HS-5 (cell line): ENCODE data around the gene ABLIM2.

Source experiments
- DNase-seq: peaks from one replicate; pipeline ENCODE4 v3.0.0-alpha.2; 2012; ENCODE audit warnings: low read depth

The ABLIM2 gene

DNA sequence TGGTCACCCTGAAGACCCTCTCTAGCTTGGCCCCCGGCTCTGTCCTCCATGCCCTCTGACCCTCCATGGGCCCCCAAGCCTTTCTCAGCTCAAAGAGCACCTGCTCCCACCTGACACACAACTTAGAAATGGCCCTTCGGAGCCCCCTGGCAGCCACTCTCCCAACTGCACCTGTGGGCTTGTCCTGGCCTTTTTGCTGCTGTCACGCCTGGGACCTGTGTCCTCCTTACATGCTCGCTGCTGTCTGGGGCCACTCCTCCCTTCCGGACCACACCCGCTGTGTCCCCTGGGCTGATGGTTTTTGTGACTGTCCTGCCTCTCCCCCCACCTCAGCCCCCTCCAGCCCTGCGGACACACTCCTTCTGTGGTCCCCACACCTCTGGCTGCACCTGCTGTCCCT lies 112.7 kb downstream of the ABLIM2 start:
- DNase-seq: no peak

DNA sequence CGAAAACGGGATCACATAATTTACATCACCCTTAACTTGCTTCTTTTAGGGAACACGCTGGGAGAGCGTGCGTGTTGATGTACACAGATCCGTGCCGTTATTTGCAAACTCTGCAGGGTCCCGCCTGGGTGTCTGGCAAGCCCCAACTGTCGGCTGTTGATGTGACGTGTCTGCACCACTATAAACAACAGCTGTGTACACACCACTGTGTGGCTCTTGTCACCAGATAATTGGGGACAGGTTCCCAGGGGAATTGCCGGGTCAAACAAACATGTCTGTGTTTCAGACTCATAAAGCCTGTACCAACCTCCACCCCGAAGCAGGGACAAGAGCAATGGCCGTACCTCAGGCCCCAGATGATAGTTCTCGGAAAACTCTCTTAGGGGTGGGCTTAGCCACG lies 113.9 kb downstream of the ABLIM2 start:
- no peak for DNase-seq

DNA sequence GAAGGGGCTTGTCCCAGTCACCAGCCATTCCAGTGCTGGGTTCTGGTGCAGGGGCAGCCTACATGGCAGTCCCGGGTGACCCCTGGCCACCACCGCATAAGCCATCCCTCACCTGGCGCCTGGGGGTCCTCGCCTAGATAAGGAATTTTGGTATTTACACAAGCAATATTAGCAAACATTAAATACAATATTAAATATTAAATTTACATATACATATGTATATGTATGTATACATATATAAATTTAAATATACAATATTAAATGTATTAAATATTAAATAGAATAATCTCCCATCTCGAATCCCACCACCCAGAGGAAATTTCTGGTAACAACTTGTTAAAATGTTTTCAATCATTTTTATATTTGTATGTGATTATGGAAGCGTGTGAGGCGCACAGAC lies 114.4 kb downstream of the ABLIM2 start:
- DNase-seq: no peak

- no peak for DNase-seq
Observed at GRCh38 chr4:8043596-8043995, 115.0 kb downstream of the ABLIM2 start.

DNA sequence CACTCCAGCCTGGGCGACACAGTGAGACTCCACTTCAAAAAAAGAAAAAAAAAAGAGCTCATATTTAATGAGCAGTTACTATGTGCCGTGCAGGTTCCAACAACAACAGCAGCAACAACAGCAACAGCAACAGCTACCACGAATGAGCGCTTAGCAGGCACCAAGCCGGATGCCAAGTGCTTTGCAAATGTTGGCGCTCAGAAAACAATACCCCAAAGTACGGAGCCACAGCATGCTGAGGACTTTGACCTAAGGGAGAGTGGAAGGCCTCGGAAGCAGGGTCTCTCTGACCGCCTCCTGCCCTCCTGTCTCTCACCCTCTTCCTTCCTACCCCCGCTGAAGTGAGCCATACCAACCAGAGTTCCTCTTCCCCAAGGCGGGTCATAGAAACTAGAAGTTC lies 116.7 kb downstream of the ABLIM2 start:
- DNase-seq: no peak

- DNase-seq: no peak
Observed at GRCh38 chr4:8041172-8041571, 117.4 kb downstream of the ABLIM2 start.

- DNase-seq: no peak
Observed at GRCh38 chr4:8040607-8041006, 118.0 kb downstream of the ABLIM2 start.

DNA sequence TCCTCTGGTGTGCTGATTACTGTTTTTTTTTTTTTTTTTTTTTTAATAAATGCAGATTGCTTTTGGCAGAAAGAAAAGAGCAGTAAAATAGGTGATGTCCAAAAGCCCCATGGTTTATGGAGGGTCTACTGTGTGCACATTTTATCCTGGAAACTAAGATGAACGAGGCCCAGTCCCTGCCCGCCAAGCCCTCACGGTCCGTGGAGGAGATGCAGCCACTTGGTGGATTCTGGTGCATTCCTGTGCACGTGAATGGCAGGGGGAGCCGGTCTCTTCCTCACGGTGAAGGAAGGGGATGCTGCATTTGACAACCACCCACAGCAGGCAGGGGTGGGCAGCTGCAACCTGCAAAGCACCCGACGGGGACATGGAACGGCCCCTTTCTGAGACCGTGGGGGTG lies 118.8 kb downstream of the ABLIM2 start:
- DNase-seq: no peak

DNA sequence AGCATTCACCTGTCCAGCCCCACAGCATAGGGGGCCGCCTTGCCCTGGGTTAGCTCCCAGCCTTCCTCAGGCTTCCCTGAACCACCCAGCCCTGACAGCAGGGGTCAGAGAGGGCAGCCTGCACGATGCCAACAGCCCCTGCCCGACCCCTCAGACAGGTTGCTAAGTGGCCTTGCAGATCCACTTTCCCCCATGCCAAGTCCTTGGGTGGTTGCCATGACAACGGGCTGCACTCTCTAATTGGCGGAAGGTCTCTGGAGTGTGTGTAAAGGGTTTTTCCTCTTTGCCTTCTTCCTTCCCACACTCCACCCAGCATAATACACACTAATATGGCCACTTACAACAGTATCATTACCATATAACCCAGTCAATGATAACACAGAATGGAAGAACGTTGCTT lies 119.3 kb downstream of the ABLIM2 start:
- no peak for DNase-seq

DNA sequence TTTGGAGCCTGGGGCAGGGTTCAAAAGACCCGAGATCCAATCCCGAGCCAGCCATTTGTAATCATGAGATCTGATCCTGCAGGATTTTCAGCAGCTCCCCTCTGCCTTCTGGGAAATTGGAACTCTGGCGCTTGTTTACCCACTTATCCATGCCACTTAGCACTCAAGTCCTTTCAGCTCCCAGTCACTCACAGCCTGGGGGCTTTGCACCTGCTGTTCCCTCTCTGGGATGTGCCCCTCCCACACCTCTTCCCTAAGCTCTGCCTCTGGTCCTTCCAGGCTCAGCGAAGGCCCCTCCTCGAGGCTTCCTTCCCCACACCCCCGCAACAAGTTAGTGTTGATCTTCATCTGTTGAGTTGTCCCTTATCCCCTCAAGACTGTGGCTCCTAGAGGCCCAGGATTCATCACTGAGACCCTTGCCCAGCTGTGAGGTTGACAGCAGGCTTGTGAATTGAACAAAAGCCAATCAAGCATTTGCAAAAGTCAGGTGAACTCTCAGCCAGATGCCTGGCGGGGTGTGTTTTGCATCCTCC lies 119.8 kb downstream of the ABLIM2 start:
- no peak for DNase-seq

DNA sequence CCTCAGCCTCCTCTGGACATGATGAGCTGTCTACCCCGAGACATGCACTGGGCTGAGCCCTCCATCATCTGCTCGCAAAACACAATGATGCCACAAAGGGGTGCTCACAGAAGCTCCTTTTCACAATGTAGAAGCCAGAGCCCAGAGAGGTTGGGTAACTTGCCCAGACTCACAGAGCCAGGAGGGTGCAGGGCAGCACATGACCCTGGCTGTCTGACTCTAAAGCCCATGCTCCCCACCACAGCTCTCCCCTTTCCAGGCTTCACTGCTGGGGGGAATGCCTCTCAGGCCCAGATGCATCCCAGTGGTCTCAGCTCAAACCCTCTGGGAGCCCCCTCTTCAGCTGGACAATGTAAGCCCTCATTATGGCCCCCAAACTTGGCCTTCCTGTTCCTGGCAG lies 120.5 kb downstream of the ABLIM2 start:
- no peak for DNase-seq

- no peak for DNase-seq
Observed at GRCh38 chr4:8037150-8037769, 121.4 kb downstream of the ABLIM2 start.

GRCh38 chr4:8035371-8035780 lies 123.2 kb downstream of the ABLIM2 start:
- DNase-seq: peak; percentile 45

DNA sequence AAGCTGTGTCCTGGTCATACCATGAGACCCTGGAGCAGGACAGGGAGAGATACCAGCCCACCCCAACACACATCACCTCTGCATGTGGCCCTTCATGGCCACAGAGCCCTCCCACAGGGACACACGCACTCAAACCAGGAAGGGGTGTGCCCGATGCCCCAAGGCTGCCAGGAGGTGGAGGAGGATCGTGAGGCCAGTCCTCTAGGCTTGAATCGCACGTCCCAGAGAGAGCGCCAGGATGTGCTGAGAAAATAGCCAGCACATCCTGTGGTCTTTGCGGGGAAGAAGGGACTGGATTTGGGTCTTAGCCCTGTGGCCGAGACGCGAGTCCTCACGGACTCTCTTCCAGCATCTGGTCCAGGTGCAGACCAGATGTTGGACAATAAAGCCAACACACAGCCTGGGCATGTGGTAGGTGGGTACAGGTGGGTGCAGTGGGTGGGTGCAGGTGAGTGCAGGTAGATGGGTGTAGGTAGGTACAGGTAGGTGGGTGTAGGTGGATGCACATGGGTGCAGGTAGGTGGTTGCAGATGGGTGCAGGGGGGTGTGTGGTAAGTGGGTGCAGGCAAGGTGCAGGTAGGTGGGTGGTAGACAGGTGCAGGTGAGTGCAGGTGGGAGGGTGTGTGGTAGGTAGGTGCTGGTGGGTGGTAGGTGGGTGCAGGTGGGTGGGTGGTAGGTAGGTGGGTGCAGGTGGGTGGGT lies 124.6 kb downstream of the ABLIM2 start:
- DNase-seq: no peak

GRCh38 chr4:8033067-8033755 lies 125.4 kb downstream of the ABLIM2 start:
- no peak for DNase-seq

- DNase-seq: no peak
Observed at GRCh38 chr4:8032381-8032780, 126.2 kb downstream of the ABLIM2 start.

GRCh38 chr4:8030121-8030781 lies 128.4 kb downstream of the ABLIM2 start:
- DNase-seq: no peak

GRCh38 chr4:8029689-8030088 lies 128.9 kb downstream of the ABLIM2 start:
- no peak for DNase-seq

DNA sequence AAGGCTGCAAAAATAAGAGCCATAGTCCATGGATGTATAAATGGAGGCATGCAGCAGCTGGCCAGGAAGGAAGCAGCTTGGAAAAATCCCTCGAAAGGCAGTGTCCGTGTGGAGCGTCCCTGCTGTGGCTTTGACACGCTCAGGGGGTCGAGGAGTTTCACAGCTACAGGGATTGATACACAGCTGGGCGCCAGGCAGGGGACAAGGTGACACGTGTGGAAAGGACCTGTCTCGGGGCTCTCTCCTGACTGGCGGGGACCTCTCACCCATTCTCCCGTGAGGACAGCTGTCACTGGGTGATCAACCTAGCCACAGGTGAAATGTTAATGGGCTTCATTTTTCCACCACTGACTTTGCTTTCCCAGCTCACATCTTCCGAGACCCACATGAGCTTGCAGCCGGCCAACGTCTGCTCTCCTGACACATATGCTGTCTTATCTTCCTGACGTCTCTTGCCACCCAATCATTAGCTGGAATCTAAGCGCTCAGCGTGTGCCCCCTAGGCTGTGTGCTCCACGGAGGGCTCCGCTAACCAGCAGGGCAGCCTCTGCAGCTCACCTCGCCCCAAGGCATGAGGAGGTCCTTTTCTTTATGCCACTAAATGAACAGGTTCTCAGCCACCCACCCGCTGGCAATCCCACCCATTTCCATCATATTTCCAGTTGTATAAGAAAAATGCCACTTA lies 129.6 kb downstream of the ABLIM2 start:
- DNase-seq: no peak

- no peak for DNase-seq
Observed at GRCh38 chr4:8028368-8028767, 130.2 kb downstream of the ABLIM2 start.

- DNase-seq: no peak
Observed at GRCh38 chr4:8026453-8026852, 132.2 kb downstream of the ABLIM2 start.

DNA sequence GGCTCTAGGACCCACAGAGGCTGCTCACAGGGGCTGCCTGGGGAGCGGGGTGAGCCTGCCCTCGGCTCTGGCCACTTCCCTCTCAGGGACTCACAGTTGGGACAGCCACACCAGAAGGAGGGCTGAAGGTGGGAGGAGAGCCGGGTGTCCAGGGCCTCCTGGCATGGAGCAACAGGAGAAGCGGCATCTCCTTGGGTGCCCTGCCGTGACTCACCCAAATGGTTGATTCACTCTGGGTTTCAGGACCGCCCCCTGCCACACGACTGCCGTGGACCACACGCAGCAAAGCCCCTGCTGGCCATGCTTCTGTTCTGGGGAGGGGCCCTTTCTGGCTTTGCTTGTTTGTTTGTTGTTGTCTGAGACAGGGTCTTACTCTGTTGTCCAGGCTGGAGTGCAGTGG lies 132.9 kb downstream of the ABLIM2 start:
- DNase-seq: no peak
